Activated CD4-positive, alpha-beta T cell treated with anti-CD3 and anti-CD28 coated beads for 4 hours (primary cell): Measurements from ENCODE around the gene ACIN1.
A peak's percentile ranks its signal among the peaks of the same experiment; 100 is the strongest.

Experiments used
- DNase-seq, 2 donors: peaks; one replicate each; pipeline ENCODE4 v3.0.0-alpha.2; 2020

The ACIN1 gene

GRCh38 chr14:23105348-23105824 lies 10.4 kb upstream of the ACIN1 start:
- DNase-seq = no peak

GRCh38 chr14:23104591-23105347 lies 9.8 kb upstream of the ACIN1 start, which contains the start of gene CIROP:
Gene CIROP (minus strand): TSS chr14:23104989. CDS start chr14:23104920, 69 bp downstream.
- DNase-seq = no peak

GRCh38 chr14:23104070-23104590 lies 9.2 kb upstream of the ACIN1 start:
- no peak for DNase-seq

- no peak for DNase-seq
Observed at GRCh38 chr14:23103581-23103980, 8.6 kb upstream of the ACIN1 start.

- DNase-seq = no peak
Observed at GRCh38 chr14:23102801-23103200, 7.9 kb upstream of the ACIN1 start.

GRCh38 chr14:23101986-23102625 lies 7.2 kb upstream of the ACIN1 start:
- DNase-seq = no peak

GRCh38 chr14:23101213-23101970 lies 6.5 kb upstream of the ACIN1 start:
- DNase-seq = no peak

GRCh38 chr14:23099212-23099861 lies 4.4 kb upstream of the ACIN1 start:
- DNase-seq = no peak

GRCh38 chr14:23097786-23098185 lies 2.9 kb upstream of the ACIN1 start:
- DNase-seq = no peak

GRCh38 chr14:23095196-23096108 lies 516 bp upstream of the ACIN1 start, which contains the start of gene C14orf119:
Gene C14orf119 (plus strand): TSS chr14:23095505. CDS start chr14:23097659, 2,154 bp downstream.
- DNase-seq = peak; percentile 99

- DNase-seq = no peak
Observed at GRCh38 chr14:23093991-23094665, 808 bp downstream of the ACIN1 start.

GRCh38 chr14:23093526-23093925 lies 1.4 kb downstream of the ACIN1 start:
- no peak for DNase-seq

GRCh38 chr14:23093104-23093503 lies 1.8 kb downstream of the ACIN1 start:
- no peak for DNase-seq

- DNase-seq = no peak
Observed at GRCh38 chr14:23091294-23092225, 3.4 kb downstream of the ACIN1 start.

GRCh38 chr14:23090254-23090636 lies 4.7 kb downstream of the ACIN1 start:
- no peak for DNase-seq

- no peak for DNase-seq
Observed at GRCh38 chr14:23089498-23090253, 5.3 kb downstream of the ACIN1 start.

GRCh38 chr14:23086565-23086964 lies 8.4 kb downstream of the ACIN1 start:
- DNase-seq = no peak

GRCh38 chr14:23085458-23085857 lies 9.5 kb downstream of the ACIN1 start:
- no peak for DNase-seq

GRCh38 chr14:23080474-23080873 lies 14.5 kb downstream of the ACIN1 start:
- no peak for DNase-seq
